ENCODE data around the gene GGT1. TPM values are rescaled to one million over a fixed set of nuclear protein-coding genes. Genes with fewer than 3 reads are reported as not detected.
"Not testable (repeated sequence)": the region's sequence is repeated elsewhere in the genome, so short reads cannot be mapped to it uniquely, and the experiment has no call there.

The GGT1 gene
- total RNA-seq, 1 donor from 2014 or later, result 7.7 TPM

GRCh38 chr22:24634776-24635389, 31.9 kb downstream of the GGT1 start:
- not testable (repeated sequence) for H3K4me2 ChIP-seq; H3K4me1 ChIP-seq; H3K9ac ChIP-seq; DNase-seq (ENCODE audit: low spot score); H4K20me1 ChIP-seq (ENCODE audit: low read depth); H3K36me3 ChIP-seq; H3K27me3 ChIP-seq; H3K79me2 ChIP-seq (ENCODE audit: low read depth); H3K27ac ChIP-seq; H3K9me3 Mint-ChIP-seq; H3K27ac Mint-ChIP-seq; H3K4me3 ChIP-seq; H3K27me3 Mint-ChIP-seq (ENCODE audit: insufficient read depth, low read depth); H2AFZ ChIP-seq (replicated peaks); H3K36me3 Mint-ChIP-seq; H3K4me3 Mint-ChIP-seq; H3K9me3 ChIP-seq (ENCODE audit: low read depth)
- TF ChIP-seq CTCF (IDR thresholded peaks at IDR 0.05), result peak; percentile 36
- H3K4me1 Mint-ChIP-seq, result peaks cover 33% of the 10 kb centered on the region
- peaks cover 12% of the 10 kb centered on the region for H3F3A ChIP-seq (ENCODE audit: low read depth)

GRCh38 chr22:24636513-24636912, 33.5 kb downstream of the GGT1 start:
- H3K9ac ChIP-seq; H3F3A ChIP-seq (ENCODE audit: low read depth); H3K4me2 ChIP-seq; H3K27me3 ChIP-seq; H2AFZ ChIP-seq (replicated peaks); DNase-seq (ENCODE audit: low spot score); H3K27me3 Mint-ChIP-seq (ENCODE audit: insufficient read depth, low read depth); H3K79me2 ChIP-seq (ENCODE audit: low read depth); H3K4me1 ChIP-seq; H4K20me1 ChIP-seq (ENCODE audit: low read depth); H3K36me3 Mint-ChIP-seq; H3K27ac ChIP-seq; H3K9me3 Mint-ChIP-seq; H3K4me3 ChIP-seq; H3K36me3 ChIP-seq; H3K9me3 ChIP-seq (ENCODE audit: low read depth); H3K27ac Mint-ChIP-seq; H3K4me3 Mint-ChIP-seq: not testable (repeated sequence)
- peaks cover 20% of the 10 kb centered on the region for H3K4me1 Mint-ChIP-seq

- not testable (repeated sequence) for H3F3A ChIP-seq (ENCODE audit: low read depth); H3K4me3 Mint-ChIP-seq; H4K20me1 ChIP-seq (ENCODE audit: low read depth); H2AFZ ChIP-seq (replicated peaks); H3K9me3 ChIP-seq (ENCODE audit: low read depth); H3K79me2 ChIP-seq (ENCODE audit: low read depth); DNase-seq (ENCODE audit: low spot score); H3K4me1 ChIP-seq; H3K27me3 ChIP-seq; H3K4me2 ChIP-seq; H3K27ac Mint-ChIP-seq; H3K27ac ChIP-seq; H3K9me3 Mint-ChIP-seq; H3K4me3 ChIP-seq; H3K36me3 Mint-ChIP-seq; H3K36me3 ChIP-seq; H3K27me3 Mint-ChIP-seq (ENCODE audit: insufficient read depth, low read depth); H3K9ac ChIP-seq
- peaks cover 13% of the 10 kb centered on the region for H3K4me1 Mint-ChIP-seq
Measured at GRCh38 chr22:24642307-24642706, 39.3 kb downstream of the GGT1 start.

GRCh38 chr22:24644409-24644808, 41.4 kb downstream of the GGT1 start:
- not testable (repeated sequence) for H3K27me3 Mint-ChIP-seq (ENCODE audit: insufficient read depth, low read depth); H3K36me3 ChIP-seq; H3K36me3 Mint-ChIP-seq; H4K20me1 ChIP-seq (ENCODE audit: low read depth); H3F3A ChIP-seq (ENCODE audit: low read depth); H3K4me3 Mint-ChIP-seq; H3K4me3 ChIP-seq; H3K4me1 ChIP-seq; H3K27me3 ChIP-seq; H3K9ac ChIP-seq; H3K9me3 Mint-ChIP-seq; H3K27ac ChIP-seq; H2AFZ ChIP-seq (replicated peaks); H3K4me2 ChIP-seq; H3K79me2 ChIP-seq (ENCODE audit: low read depth); DNase-seq (ENCODE audit: low spot score); H3K9me3 ChIP-seq (ENCODE audit: low read depth); H3K27ac Mint-ChIP-seq
- peaks cover 13% of the 10 kb centered on the region for H3K4me1 Mint-ChIP-seq

GRCh38 chr22:24645408-24646399, 42.7 kb downstream of the GGT1 start:
- peaks cover 13% of the 10 kb centered on the region for H3K4me1 Mint-ChIP-seq
- not testable (repeated sequence) for H3K27ac ChIP-seq; H3K27me3 ChIP-seq; H3K4me3 Mint-ChIP-seq; H3K9ac ChIP-seq; H3K36me3 Mint-ChIP-seq; H3K4me2 ChIP-seq; H2AFZ ChIP-seq (replicated peaks); H3K4me1 ChIP-seq; H3K4me3 ChIP-seq; H3K36me3 ChIP-seq; H3K79me2 ChIP-seq (ENCODE audit: low read depth); H3K27me3 Mint-ChIP-seq (ENCODE audit: insufficient read depth, low read depth); H4K20me1 ChIP-seq (ENCODE audit: low read depth); H3K9me3 ChIP-seq (ENCODE audit: low read depth); H3F3A ChIP-seq (ENCODE audit: low read depth); DNase-seq (ENCODE audit: low spot score); H3K9me3 Mint-ChIP-seq; H3K27ac Mint-ChIP-seq

- H3K27ac Mint-ChIP-seq; H3K27ac ChIP-seq; H3K27me3 Mint-ChIP-seq (ENCODE audit: insufficient read depth, low read depth); H3K36me3 ChIP-seq; H3K4me3 Mint-ChIP-seq; H3K79me2 ChIP-seq (ENCODE audit: low read depth); H3K9ac ChIP-seq; H3K27me3 ChIP-seq; H3K9me3 Mint-ChIP-seq; H3K4me3 ChIP-seq; H3K9me3 ChIP-seq (ENCODE audit: low read depth); H2AFZ ChIP-seq (replicated peaks); H3K4me2 ChIP-seq; H4K20me1 ChIP-seq (ENCODE audit: low read depth); DNase-seq (ENCODE audit: low spot score); H3K4me1 ChIP-seq; H3K36me3 Mint-ChIP-seq; H3F3A ChIP-seq (ENCODE audit: low read depth): not testable (repeated sequence)
- H3K4me1 Mint-ChIP-seq, result peaks cover 13% of the 10 kb centered on the region
Measured at GRCh38 chr22:24646756-24647155, 43.8 kb downstream of the GGT1 start.

GRCh38 chr22:24649371-24649770, 46.4 kb downstream of the GGT1 start:
- H3F3A ChIP-seq (ENCODE audit: low read depth); H3K27me3 Mint-ChIP-seq (ENCODE audit: insufficient read depth, low read depth); H3K9me3 Mint-ChIP-seq; H3K4me3 Mint-ChIP-seq; H3K9me3 ChIP-seq (ENCODE audit: low read depth); H4K20me1 ChIP-seq (ENCODE audit: low read depth); H2AFZ ChIP-seq (replicated peaks); H3K36me3 ChIP-seq; H3K9ac ChIP-seq; H3K27ac Mint-ChIP-seq; H3K4me1 ChIP-seq; H3K79me2 ChIP-seq (ENCODE audit: low read depth); H3K36me3 Mint-ChIP-seq; H3K27ac ChIP-seq; H3K4me1 Mint-ChIP-seq; H3K4me3 ChIP-seq; H3K27me3 ChIP-seq; DNase-seq (ENCODE audit: low spot score); H3K4me2 ChIP-seq: not testable (repeated sequence)
